ENCODE measurements around the gene SS18L1. TPM values are rescaled to one million over a fixed set of nuclear protein-coding genes. Genes with fewer than 3 reads are reported as not detected.

The SS18L1 gene
- total RNA-seq, 1 experiment from 2014 or later, result 28.1 TPM

GRCh38 chr20:62212299-62212698 lies 68.7 kb downstream of the SS18L1 start:
- H3K27ac ChIP-seq (ENCODE audit: low read depth, low read length), result no peak overlapping the region
- no peak overlapping the region for H3K4me3 ChIP-seq (replicated peaks in 1 of 2; ENCODE audit: low read depth in 1 of 2, low read length in 2 of 2)
- no peaks in the 10 kb centered on the region for H4K20me1 ChIP-seq (ENCODE audit: insufficient read depth)
- H3K79me2 ChIP-seq (ENCODE audit: insufficient read depth, low read length), result no peaks in the 10 kb centered on the region
- peaks cover 0 to 5% of the 10 kb centered on the region in 2 experiments; a peak in 1 of 4 replicates for H3K4me1 ChIP-seq (ENCODE audit: control insufficient read depth in 1 of 2, insufficient read depth in 2 of 2, low read length in 2 of 2)
- H3K27me3 ChIP-seq (ENCODE audit: insufficient read depth, low read length), result peaks cover 11% of the 10 kb centered on the region; the same call in 1 of the 2 replicates
- H3K9me3 ChIP-seq (ENCODE audit: control insufficient read depth in 1 of 2, insufficient read depth in 1 of 2, low read depth in 1 of 2, low read length in 2 of 2), result no peaks in the 10 kb centered on the region
- ChIA-PET RAD21 (ENCODE audit: low non-redundant PET in 1 of 2, low total read pairs in 2 of 2, uncharacterized antibody in 2 of 2, unreplicated experiment in 2 of 2) (no interaction called here), POLR2A (no interaction called here), CTCF (no interaction called here)
- TF ChIP-seq CEBPB (IDR thresholded peaks at IDR 0.05; ENCODE audit: low read depth) (no peak), JUND (IDR thresholded peaks at IDR 0.05) (no peak), REST (IDR thresholded peaks at IDR 0.05; ENCODE audit: low read depth) (no peak), ATF3 (IDR thresholded peaks at IDR 0.05) (no peak), POLR2A (IDR thresholded peaks at IDR 0.05; ENCODE audit: borderline replicate concordance, extremely low read depth, insufficient read depth, insufficient read length) (no peak), POLR2AphosphoS5 (IDR thresholded peaks at IDR 0.05; ENCODE audit: low read depth, low read length) (no peak), ZFX (IDR thresholded peaks at IDR 0.05) (no peak), SP1 (IDR thresholded peaks at IDR 0.05; ENCODE audit: low read depth) (no peak), CTCF (IDR thresholded peaks at IDR 0.05 in 2 of 3, conservative IDR thresholded peaks at IDR 0.05 in 1 of 3; ENCODE audit: borderline replicate concordance in 1 of 3, insufficient read depth in 1 of 3, low read depth in 2 of 3, low read length in 2 of 3) (no peak), SRF (IDR thresholded peaks at IDR 0.05; ENCODE audit: low read depth) (no peak), EZH2 (IDR thresholded peaks at IDR 0.05) (no peak), EZH2phosphoT487 (IDR thresholded peaks at IDR 0.05; ENCODE audit: borderline replicate concordance) (no peak), ELF1 (IDR thresholded peaks at IDR 0.05; ENCODE audit: borderline replicate concordance, low read depth) (no peak), RAD21 (IDR thresholded peaks at IDR 0.05; ENCODE audit: low read depth) (no peak), EGR1 (IDR thresholded peaks at IDR 0.05; ENCODE audit: low read depth) (no peak), ZBTB33 (IDR thresholded peaks at IDR 0.05; ENCODE audit: extremely low read depth, insufficient replicate concordance, low read length) (no peak), TCF7L2 (IDR thresholded peaks at IDR 0.05; ENCODE audit: borderline replicate concordance, extremely low read depth, insufficient read depth, insufficient read length) (no peak)
- H3K9ac ChIP-seq (ENCODE audit: low read length), result no peak overlapping the region
- H3K4me2 ChIP-seq (ENCODE audit: low read length), result no peak overlapping the region
- DNase-seq (ENCODE audit: low read depth, low spot score) (no peak), ATAC-seq (no peak)
- H3K36me3 ChIP-seq (ENCODE audit: control insufficient read depth in 1 of 2, insufficient read depth in 2 of 2, low read length in 2 of 2), result no peaks in the 10 kb centered on the region
- H2AFZ ChIP-seq (ENCODE audit: low read depth, low read length, poor library complexity, severe bottlenecking), result no peak overlapping the region
- BruUV-seq (replicated peaks), result no TSS peak
- intact Hi-C loops (cut with micrococcal nuclease), result no loop called here
- no peaks in the 10 kb centered on the region for H3K9me2 ChIP-seq (ENCODE audit: insufficient read depth)

All from HCT116 (cell line).